Activated CD4-positive, alpha-beta T cell treated with anti-CD3 and anti-CD28 coated beads, Interleukin-2, amount 10 ng/mL, durations not matched to agents 24 days and 14 days (primary cell): Measurements from ENCODE around the gene HTRA2. TPM values are rescaled to one million over a fixed set of nuclear protein-coding genes. Genes with fewer than 3 reads are reported as not detected.

Source experiments
- DNase-seq: peaks from one replicate; pipeline ENCODE4 v3.0.0; 2022
- H3K27ac Mint-ChIP-seq: one replicate; pipeline ENCODE4 v1.8.0; 2022; ENCODE audit warnings: mild to moderate bottlenecking, mixed read lengths
- H3K27me3 Mint-ChIP-seq: one replicate; pipeline ENCODE4 v1.8.0; 2022; ENCODE audit warnings: mixed read lengths
- H3K36me3 Mint-ChIP-seq: one replicate; pipeline ENCODE4 v1.8.0; 2022; ENCODE audit warnings: low read depth, mild to moderate bottlenecking, mixed read lengths
- H3K4me1 Mint-ChIP-seq: one replicate; pipeline ENCODE4 v1.8.0; 2021; ENCODE audit warnings: mixed read lengths
- H3K4me3 Mint-ChIP-seq: one replicate; pipeline ENCODE4 v1.8.0; 2022; ENCODE audit warnings: mild to moderate bottlenecking, moderate library complexity, mixed read lengths
- H3K9me3 Mint-ChIP-seq: one replicate; pipeline ENCODE4 v1.8.0; 2021; ENCODE audit warnings: mixed read lengths
- intact Hi-C: fragments of 100-400 bp; cut with micrococcal nuclease; formaldehyde crosslinking; loops from one replicate; pipeline ENCODE4 v1.15.1; 2023
- total RNA-seq: library from RNA; stranded (reverse); gene quantifications from 2 replicates; pipeline ENCODE4 v1.2.3, GENCODE V29; 2022

Gene HTRA2
- total RNA-seq, 1 donor from 2014 or later = 56.4 TPM

- Mint-ChIP-seq H3K27me3 (no peaks in the 10 kb centered on the region), H3K4me3 (no peak overlapping the region)
- intact Hi-C loops = loop anchor here (10.0 kb wide), 1 partner anchor 267 kb away; no protein-coding TSS in a partner anchor
These were observed 47.7 kb downstream of the HTRA2 start for GRCh38 chr2:74577448-74577847.

DNA sequence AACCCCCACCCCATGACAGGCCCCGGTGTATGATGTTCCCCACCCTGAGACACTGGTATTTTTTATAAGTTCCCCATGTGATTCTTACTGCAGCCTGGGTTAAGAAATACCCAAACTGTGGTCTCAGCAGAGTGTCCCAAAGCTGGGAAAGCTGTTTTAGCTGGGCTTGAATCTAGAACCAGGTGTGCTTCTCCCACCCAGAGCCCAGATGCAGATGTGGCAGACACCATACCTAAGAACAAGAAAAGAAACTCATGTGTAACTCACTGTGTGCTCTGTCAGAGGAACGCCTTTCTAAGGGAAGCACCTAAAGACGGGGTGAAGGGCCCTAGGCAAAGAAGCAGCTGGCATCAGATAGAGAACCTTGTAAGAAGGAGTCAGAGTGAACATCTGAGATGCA lies 48.7 kb downstream of the HTRA2 start:
- Mint-ChIP-seq H3K36me3 (no peaks in the 10 kb centered on the region), H3K4me1 (peaks cover 38% of the 10 kb centered on the region), H3K4me3 (no peak overlapping the region), H3K27ac (no peak overlapping the region), H3K27me3 (no peaks in the 10 kb centered on the region), H3K9me3 (peaks cover 6% of the 10 kb centered on the region)
- DNase-seq = no peak
- intact Hi-C loops = loop anchor here (10.0 kb wide), 1 partner anchor 266 kb away; no protein-coding TSS in a partner anchor

More at GRCh38 chr2:74577448-74577847, 47.7 kb downstream of the HTRA2 start:
- Mint-ChIP-seq H3K9me3 (peaks cover 6% of the 10 kb centered on the region), H3K4me1 (peaks cover 36% of the 10 kb centered on the region), H3K27ac (peak overlapping the region; percentile 7), H3K36me3 (no peaks in the 10 kb centered on the region)
- no peak for DNase-seq

DNA sequence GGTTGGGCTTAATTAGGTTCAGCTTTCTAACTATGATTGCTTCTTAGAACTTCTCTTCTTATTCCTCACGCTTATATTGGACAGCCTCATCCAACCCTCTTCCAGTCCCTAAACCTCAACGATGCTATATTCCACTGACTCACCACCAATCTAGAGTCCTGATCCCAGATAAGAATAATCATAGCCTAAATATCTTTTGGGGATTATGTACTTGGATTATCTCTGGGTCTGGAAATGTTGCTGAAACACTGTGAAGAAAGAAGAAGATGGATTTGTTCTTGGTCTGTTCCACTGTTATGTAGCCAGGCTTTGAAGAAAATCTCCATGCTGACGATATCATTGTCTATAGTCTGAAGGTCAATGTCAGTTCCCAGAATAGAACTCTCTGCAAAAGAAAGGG lies 51.7 kb downstream of the HTRA2 start:
- no peak for DNase-seq
- no peaks in the 10 kb centered on the region for H3K9me3 Mint-ChIP-seq
- H3K27ac Mint-ChIP-seq = no peak overlapping the region
- no peaks in the 10 kb centered on the region for H3K36me3 Mint-ChIP-seq
- no peaks in the 10 kb centered on the region for H3K27me3 Mint-ChIP-seq
- peaks cover 41% of the 10 kb centered on the region for H3K4me1 Mint-ChIP-seq
- intact Hi-C loops = no loop called here
- no peak overlapping the region for H3K4me3 Mint-ChIP-seq

DNA sequence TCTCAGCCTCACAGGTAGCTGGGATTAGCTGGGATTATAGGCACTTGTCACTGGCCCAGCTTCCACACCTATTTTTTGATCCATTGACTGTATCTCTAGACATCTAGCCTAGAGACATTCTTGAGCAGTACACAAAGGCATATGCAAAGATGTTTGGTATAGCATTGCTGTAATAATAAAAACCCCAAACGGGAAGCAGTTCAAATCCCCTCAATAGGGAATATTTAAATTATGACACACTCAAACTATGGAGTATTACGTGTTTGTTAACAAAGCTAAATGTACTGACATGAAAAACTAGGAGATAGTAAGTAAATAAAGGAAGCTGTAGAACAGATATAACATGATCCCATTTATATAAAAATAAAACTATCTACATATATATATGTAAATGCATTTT lies 52.5 kb downstream of the HTRA2 start:
- no peak overlapping the region for H3K27ac Mint-ChIP-seq
- H3K4me3 Mint-ChIP-seq = no peak overlapping the region
- DNase-seq = no peak
- H3K4me1 Mint-ChIP-seq = peaks cover 35% of the 10 kb centered on the region
- no peaks in the 10 kb centered on the region for H3K9me3 Mint-ChIP-seq
- H3K36me3 Mint-ChIP-seq = no peaks in the 10 kb centered on the region
- intact Hi-C loops = no loop called here
- H3K27me3 Mint-ChIP-seq = no peaks in the 10 kb centered on the region

Other genes starting within 250 kb of the HTRA2 start
- 0.93 and 1.4 TPM in 2 replicates for gene SLC4A5, start 186.5 kb upstream of the HTRA2 start, total RNA-seq
- gene DCTN1, start 149.6 kb upstream of the HTRA2 start, total RNA-seq = 87.1 and 87.2 TPM in 2 replicates
- gene C2orf81, start 108.3 kb upstream of the HTRA2 start, total RNA-seq = 1.7 and 2.0 TPM in 2 replicates
- 72.1 and 78.2 TPM in 2 replicates for gene WDR54, start 108.2 kb upstream of the HTRA2 start, total RNA-seq
- 1.1 and 2.2 TPM in 2 replicates for gene RTKN, start 88.0 kb upstream of the HTRA2 start, total RNA-seq
- 51.8 and 54.5 TPM in 2 replicates for gene INO80B, start 74.8 kb upstream of the HTRA2 start, total RNA-seq
- 28.8 and 29.0 TPM in 2 replicates for gene WBP1, start 71.5 kb upstream of the HTRA2 start, total RNA-seq
- gene MOGS, start 64.6 kb upstream of the HTRA2 start, total RNA-seq = 84.2 and 85.7 TPM in 2 replicates
- 89.0 and 115 TPM in 2 replicates for gene MRPL53, start 57.3 kb upstream of the HTRA2 start, total RNA-seq
- gene CCDC142, start 46.9 kb upstream of the HTRA2 start, total RNA-seq = 26.5 and 26.9 TPM in 2 replicates
- gene TTC31, start 46.9 kb upstream of the HTRA2 start, total RNA-seq = 27.1 and 31.5 TPM in 2 replicates
- gene LBX2, start 30.3 kb upstream of the HTRA2 start, total RNA-seq = 0.36 and 0.40 TPM in 2 replicates
- gene PCGF1, start 22.2 kb upstream of the HTRA2 start, total RNA-seq = 43.3 and 45.8 TPM in 2 replicates
- gene TLX2, start 15.5 kb upstream of the HTRA2 start, total RNA-seq = 0.54 and 0.70 TPM in 2 replicates
- gene DQX1, start 3.7 kb upstream of the HTRA2 start, total RNA-seq = 0.59 and 0.68 TPM in 2 replicates
- 170 and 173 TPM in 2 replicates for gene AUP1, start 227 bp upstream of the HTRA2 start, total RNA-seq
- gene LOXL3, start 24.0 kb downstream of the HTRA2 start, total RNA-seq = 1.5 and 1.7 TPM in 2 replicates
- 33.8 and 34.2 TPM in 2 replicates for gene DOK1, start 24.8 kb downstream of the HTRA2 start, total RNA-seq
- gene M1AP, start 118.4 kb downstream of the HTRA2 start, total RNA-seq = not detected in 2 replicates
- 3.5 and 4.8 TPM in 2 replicates for gene SEMA4F, start 124.3 kb downstream of the HTRA2 start, total RNA-seq